ENCODE results near the gene ODAD3.
"Not testable (repeated sequence)": the region's sequence is repeated elsewhere in the genome, so short reads cannot be mapped to it uniquely, and the experiment has no call there.

ODAD3 gene

GRCh38 chr19:11434703-11435056 lies 241 bp downstream of the ODAD3 start:
- DNase-seq, result no peak

- not testable (repeated sequence) for DNase-seq
Observed at GRCh38 chr19:11433526-11433925, 1.4 kb downstream of the ODAD3 start.

- no peak for DNase-seq
Observed at GRCh38 chr19:11426656-11427055, 8.3 kb downstream of the ODAD3 start.

DNA sequence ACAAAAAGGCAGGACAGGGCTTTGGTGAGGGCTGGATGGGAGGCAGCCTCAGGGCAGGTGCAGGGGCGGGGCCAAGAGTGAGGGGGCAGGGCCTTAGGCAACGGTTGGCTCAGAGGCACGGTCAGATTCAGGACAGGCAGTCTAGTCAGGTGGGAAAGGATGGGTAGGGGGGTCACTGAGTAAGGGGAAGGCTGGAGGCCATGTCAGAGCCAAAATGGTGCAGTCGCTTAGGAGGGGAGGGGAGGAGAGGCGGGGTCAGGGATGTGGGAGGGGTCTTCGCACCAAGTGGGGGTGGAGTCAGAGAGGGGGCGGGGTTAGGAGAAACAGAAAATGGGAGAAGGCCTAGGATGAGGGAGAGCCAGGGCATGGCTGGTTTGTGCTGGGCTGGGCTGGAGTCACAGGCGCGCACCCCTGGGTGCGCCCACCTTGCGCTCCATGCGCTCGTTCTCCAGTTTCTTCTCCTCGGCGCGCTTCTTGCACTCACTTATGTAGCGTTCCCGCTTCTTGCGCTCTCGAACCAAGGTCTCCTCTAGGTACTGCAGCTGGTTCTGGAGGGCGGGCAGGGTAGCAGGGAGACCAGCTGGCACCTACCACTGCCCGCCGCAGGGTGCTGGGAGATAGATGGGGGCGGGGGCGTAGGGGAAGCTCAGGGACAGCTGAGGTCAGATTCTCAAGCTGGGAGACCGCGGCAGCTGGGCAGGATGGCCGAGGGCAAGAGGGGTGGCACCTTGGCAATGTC lies 9.0 kb downstream of the ODAD3 start:
- no peak for DNase-seq

DNA sequence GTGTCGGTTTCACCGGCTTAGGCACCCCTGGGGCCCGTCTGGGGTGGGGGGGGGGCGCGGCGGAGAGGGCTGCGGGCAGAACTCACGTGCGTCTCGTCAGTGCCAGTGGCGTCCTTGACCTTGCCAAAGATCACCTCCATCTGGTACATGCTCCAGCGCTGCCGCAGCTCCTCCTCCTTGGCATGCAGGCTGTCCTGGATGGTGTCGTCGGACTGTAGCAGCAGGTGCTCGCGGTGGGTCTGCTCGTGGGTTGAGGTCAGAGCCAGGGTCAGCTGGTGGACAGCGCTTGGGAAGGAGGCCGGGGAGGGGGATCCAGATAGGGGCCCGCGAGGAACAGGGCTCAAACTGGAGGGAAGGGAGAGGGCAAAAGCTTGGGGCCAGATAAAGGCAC lies 11.1 kb downstream of the ODAD3 start:
- no peak for DNase-seq

GRCh38 chr19:11423164-11423790 lies 11.6 kb downstream of the ODAD3 start:
- DNase-seq, result no peak

- peak; percentile 35 for DNase-seq
Observed at GRCh38 chr19:11422163-11423065, 12.5 kb downstream of the ODAD3 start.

GRCh38 chr19:11421371-11422098 lies 13.4 kb downstream of the ODAD3 start:
- peak; percentile 18 for DNase-seq

DNA sequence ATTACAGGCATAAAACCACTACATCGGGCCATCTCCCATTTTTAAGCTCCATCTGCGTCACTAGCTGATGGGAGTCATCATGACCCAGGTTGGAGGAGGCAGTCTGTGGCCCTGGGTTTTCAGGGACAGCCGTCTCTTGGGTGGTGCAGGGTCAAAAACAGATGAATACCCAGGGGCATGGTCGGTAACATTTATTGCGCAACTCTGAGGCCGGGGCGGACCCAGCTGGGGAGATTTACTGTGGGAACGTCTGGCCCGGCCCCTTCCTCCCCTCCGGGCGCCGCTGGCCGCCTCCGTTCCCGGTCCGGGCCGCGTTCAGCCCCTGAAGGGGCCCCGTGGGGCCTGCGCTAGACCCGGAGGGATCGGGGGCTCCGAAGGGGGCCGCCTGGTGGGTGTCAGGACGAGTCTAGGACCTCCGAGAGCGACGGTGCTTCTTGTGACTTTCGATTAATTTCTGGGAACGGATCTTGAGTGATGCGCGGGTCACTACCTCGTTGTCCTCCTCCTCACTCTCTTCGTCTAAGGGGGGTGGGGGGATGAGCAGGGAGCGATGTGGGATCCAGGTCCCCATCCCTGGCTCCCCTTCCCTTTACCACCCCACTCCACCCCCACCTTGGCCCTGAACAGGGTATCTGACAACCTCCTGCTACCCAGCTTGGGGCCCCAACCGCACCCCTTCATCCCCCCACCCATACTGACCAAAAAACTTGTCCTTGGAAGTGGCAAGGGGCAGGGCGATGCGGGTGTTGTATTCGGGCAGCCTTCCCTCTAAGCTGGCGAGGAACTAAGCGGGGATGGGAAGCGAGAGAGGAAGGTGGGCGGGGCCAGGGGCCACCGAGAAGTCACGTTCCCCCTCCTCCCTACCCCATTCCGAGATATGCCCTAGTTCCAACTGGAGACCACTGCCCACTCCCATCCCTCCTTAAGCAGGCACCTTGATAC lies 14.2 kb downstream of the ODAD3 start:
- DNase-seq, result no peak

DNA sequence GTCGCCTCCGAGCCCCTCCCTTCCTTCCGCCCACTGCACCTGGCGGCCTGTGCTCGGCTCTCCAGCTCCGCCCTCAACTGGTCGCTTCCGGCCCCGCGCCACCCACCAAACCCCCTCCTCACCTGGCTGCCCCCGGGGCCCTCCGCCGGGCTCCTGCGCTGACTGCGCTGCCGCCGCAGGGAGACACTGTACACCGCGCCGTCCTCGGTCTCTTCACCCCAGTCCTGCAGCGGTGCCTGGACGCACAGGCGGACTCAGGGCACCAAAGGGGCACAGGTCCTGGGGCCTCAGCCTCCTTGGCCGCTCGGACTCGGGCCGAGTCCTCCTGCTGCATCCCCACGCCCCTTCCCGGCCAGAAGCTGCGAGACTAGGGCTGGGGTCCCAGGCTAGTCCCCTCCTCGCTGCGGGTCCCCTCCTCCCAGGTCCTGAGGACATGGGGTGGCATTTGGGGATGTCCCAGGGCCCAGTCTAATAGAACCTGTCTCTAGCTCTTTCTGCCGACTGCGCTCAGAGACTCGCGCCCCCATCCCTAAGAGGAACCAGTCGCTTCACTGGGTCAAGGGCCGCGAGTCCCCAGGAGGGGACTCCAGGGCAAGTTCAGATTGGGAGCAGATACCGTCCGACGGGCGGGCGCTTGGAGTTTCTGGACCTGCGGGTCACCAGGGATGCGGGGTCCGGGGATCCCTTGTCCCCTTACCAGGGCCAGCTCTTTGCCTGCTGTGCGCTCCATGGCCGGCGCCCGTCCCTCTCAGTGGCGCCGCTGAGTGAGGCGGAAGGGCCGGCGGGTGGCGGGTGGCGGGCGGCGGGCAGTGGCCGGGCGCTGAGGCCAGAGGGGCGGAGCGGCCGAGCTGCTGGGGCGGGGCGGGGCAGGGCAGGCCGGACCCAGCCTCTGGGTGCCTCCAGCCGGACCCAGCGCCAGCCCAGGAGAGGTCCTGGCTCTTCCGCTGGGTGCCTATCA lies 16.1 kb downstream of the ODAD3 start, which contains the start of gene RGL3:
Gene RGL3 (minus strand): TSS at position 766 of the 958 bp plus-strand sequence. CDS start 36 bp downstream, at position 730.
- no peak for DNase-seq

- DNase-seq, result no peak
Observed at GRCh38 chr19:11418094-11418548, 16.8 kb downstream of the ODAD3 start.

GRCh38 chr19:11416346-11417052 lies 18.4 kb downstream of the ODAD3 start:
- no peak for DNase-seq

DNA sequence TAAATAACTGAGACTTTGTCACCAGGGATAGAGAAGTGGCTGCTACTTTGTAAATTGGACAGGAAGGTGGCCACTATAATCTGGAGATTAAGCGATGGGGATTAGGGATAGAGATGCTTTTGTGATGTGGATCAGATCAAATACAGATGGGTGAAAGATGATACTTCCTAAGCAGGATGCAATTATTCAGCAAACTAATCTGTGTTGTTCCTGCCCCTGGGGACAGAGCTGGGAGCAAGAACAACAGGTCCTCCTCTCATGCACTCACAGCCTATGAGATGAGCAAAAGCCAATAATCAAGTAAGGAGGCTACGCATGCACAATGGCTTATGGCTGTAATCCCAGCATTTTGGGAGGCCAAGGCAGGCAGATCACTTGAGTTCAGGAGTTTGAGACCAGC lies 20.4 kb downstream of the ODAD3 start:
- no peak for DNase-seq

DNA sequence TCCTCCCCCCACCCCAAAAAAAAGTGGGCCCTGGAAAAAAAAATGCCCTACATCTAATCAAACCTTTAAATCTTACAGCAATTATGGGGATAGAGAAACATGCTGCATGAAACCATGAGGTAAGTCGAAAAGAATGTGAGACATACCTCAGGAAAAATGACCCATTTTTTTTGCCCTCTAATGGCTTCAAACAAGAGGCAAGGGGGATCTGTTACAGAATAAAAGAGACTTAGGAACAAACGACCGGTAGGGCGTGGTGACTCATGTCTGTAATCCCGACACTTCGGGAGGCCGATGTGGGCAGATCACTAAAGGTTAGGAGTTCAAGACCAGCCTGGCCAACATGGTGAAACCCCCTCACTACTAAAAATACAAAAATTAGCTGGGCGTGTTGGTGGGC lies 24.2 kb downstream of the ODAD3 start:
- no peak for DNase-seq

GRCh38 chr19:11408591-11408990 lies 26.3 kb downstream of the ODAD3 start:
- DNase-seq, result no peak

DNA sequence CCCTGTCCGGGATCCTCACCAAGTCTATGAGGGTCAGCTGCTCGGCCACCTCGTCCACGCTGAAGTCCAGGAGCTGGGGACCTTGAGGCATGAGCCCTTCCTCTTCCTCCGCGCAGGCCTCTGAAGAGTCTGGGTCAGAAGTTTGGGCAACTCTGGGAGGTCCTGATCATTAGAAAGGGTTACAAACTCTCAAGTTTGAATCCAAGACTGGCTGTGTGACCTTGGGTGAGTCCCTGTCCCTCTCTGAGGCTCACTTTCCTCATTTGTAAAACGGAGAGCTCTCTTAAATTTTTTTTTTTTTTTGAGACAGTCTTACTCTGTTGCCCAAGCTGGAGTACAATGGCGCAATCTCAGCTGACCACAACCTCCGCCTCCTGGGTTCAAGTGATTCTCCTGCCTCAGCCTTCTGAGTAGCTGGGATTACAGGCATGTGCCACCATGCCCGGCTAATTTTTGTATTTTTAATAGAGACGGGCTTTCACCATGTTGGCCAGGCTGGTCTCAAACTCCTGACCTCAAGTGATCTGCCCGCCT lies 28.2 kb downstream of the ODAD3 start:
- DNase-seq, result not testable (repeated sequence)

- DNase-seq, result peak; percentile 47
Observed at GRCh38 chr19:11405846-11406643, 28.9 kb downstream of the ODAD3 start.

DNA sequence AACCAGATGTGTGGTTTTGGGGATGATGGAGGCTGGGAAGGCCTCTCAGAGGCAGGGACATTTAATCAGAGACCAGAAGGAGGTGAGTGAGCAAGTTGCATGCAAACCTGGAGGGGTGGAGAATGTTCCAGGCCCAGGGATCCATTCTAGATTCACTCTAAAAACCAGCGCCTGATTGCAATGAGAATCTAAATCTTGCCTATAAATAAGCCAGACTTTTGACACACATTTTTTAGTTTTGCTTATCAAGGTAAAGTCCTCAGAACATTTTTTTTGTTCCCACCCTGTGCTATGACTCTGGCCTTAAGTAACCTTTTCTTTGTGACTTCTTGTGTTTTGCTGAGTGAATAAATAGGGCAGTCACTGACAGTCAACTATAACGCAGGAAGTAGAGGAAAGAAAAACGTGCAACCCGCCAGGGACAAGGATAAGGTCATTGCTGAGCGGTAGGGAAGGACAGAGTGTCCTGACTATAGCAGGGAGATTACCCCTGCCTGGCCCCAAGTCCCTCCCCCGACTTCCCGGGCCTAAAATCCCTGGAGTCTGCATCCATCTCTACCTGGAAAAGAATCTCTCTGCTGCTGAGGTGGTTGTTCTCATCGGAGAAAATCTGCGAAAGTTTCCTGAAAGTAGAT lies 30.2 kb downstream of the ODAD3 start:
- DNase-seq, result no peak
